Testis (tissue), 2 donors: ENCODE measurements around the gene ARMC3.

Experiments used
- POLR2A ChIP-seq: fragments of 450-650 bp; IDR thresholded peaks from one replicate; pipeline ENCODE4 v1.6.1; 2017; ENCODE audit warnings: antibody characterized with exemption, mild to moderate bottlenecking, moderate library complexity
- TF ChIP-seq, protein P1 (sequence below), 3 experiments: fragments of 450-650 bp in 2 of 3; fragments of 200-600 bp in 1 of 3; sonication (generic) in 1 of 3; IDR thresholded peaks; one replicate each; pipeline ENCODE4 v1.5.1; 2016 to 2019; ENCODE audit warnings: antibody characterized with exemption in 3 of 3, mild to moderate bottlenecking in 2 of 3, moderate library complexity in 1 of 3

DNA sequence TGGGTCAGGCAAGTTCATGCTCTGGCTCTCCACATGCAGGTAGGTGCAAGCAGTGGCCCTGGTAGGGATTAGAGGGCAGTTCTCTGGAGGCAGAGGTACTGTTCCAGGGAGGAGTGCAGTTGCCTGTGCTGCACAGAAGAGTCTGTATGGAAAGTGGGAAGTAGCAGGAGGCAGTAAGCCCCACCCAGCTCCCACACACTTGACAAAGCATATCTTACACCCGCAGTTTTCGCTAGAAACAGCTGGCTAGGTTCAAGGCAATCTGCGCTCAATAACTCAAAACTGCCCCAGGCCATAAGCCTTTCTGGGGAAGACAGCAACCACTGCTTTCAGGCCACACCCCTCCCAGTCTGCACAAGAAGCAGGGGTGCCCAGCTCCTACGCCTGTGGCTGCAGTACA is 33.1 kb upstream of the ARMC3 start:
- TF ChIP-seq, protein P1, sequence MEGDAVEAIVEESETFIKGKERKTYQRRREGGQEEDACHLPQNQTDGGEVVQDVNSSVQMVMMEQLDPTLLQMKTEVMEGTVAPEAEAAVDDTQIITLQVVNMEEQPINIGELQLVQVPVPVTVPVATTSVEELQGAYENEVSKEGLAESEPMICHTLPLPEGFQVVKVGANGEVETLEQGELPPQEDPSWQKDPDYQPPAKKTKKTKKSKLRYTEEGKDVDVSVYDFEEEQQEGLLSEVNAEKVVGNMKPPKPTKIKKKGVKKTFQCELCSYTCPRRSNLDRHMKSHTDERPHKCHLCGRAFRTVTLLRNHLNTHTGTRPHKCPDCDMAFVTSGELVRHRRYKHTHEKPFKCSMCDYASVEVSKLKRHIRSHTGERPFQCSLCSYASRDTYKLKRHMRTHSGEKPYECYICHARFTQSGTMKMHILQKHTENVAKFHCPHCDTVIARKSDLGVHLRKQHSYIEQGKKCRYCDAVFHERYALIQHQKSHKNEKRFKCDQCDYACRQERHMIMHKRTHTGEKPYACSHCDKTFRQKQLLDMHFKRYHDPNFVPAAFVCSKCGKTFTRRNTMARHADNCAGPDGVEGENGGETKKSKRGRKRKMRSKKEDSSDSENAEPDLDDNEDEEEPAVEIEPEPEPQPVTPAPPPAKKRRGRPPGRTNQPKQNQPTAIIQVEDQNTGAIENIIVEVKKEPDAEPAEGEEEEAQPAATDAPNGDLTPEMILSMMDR (IDR thresholded peaks at IDR 0.05), result no peak
- no peak for TF ChIP-seq POLR2A
